CD4-positive, CD25-positive, alpha-beta regulatory T cell (primary cell): ENCODE data around the gene PPP3CA. TPM values are rescaled to one million over a fixed set of nuclear protein-coding genes. Genes with fewer than 3 reads are reported as not detected.
A peak's percentile ranks its signal among the peaks of the same experiment; 100 is the strongest.
"Not testable (repeated sequence)": the region's sequence is repeated elsewhere in the genome, so short reads cannot be mapped to it uniquely, and the experiment has no call there.

Source experiments
- ATAC-seq, 2 donors: fragments of 150-1000 bp; cut with Tn5 transposase; one replicate each; pipeline ENCODE4 v1.10.0; 2021; ENCODE audit warnings: low read depth in 2 of 2, moderate number of reproducible peaks in 2 of 2, moderate library complexity in 1 of 2
- DNase-seq, 3 donors: peaks; one replicate each; pipeline versions ENCODE4 v3.0.0 to v3.0.0-alpha.2; 2012 to 2022; ENCODE audit warnings: mixed read lengths in 1 of 3
- H3K27ac ChIP-seq: one replicate; pipeline ENCODE4 v1.7.0; 2013; ENCODE audit warnings: mild to moderate bottlenecking, low read length; ENCODE audit not compliant: insufficient read depth, poor library complexity, severe bottlenecking
- H3K27me3 ChIP-seq: one replicate; pipeline ENCODE4 v1.7.0; 2013; ENCODE audit warnings: low read length; ENCODE audit not compliant: control insufficient read depth, insufficient read depth
- H3K36me3 ChIP-seq: one replicate; pipeline ENCODE4 v1.7.0; 2013; ENCODE audit warnings: mild to moderate bottlenecking, low read length, moderate library complexity; ENCODE audit not compliant: control insufficient read depth, insufficient read depth
- H3K4me1 ChIP-seq: 2 replicates; pipeline ENCODE4 v1.7.0; 2013; ENCODE audit warnings: mild to moderate bottlenecking, low read length; ENCODE audit not compliant: insufficient read depth, control insufficient read depth, poor library complexity, severe bottlenecking
- H3K4me3 ChIP-seq: one replicate; pipeline ENCODE4 v1.7.0; 2013; ENCODE audit warnings: low read depth, mild to moderate bottlenecking, low read length, moderate library complexity
- H3K9me3 ChIP-seq, 2 experiments: 1 replicate in 1 of 2; 2 replicates in 1 of 2; pipeline ENCODE4 v1.7.0; 2013; ENCODE audit warnings: low read length in 2 of 2, mild to moderate bottlenecking in 1 of 2, moderate library complexity in 1 of 2; ENCODE audit not compliant: control insufficient read depth in 2 of 2
- H3K27ac Mint-ChIP-seq, 3 donors: one replicate each; pipeline ENCODE4 v1.8.0; 2020 to 2022; ENCODE audit warnings: mild to moderate bottlenecking in 3 of 3, mixed read lengths in 3 of 3, moderate library complexity in 2 of 3
- H3K27me3 Mint-ChIP-seq: one replicate; pipeline ENCODE4 v1.8.0; 2022; ENCODE audit warnings: mild to moderate bottlenecking, mixed read lengths
- H3K36me3 Mint-ChIP-seq: one replicate; pipeline ENCODE4 v1.8.0; 2020; ENCODE audit warnings: mixed read lengths
- H3K4me1 Mint-ChIP-seq, 4 donors: one replicate each; pipeline ENCODE4 v1.8.0; 2020 to 2022; ENCODE audit warnings: mixed read lengths in 4 of 4, mild to moderate bottlenecking in 1 of 4
- H3K4me3 Mint-ChIP-seq, 4 donors: one replicate each; pipeline ENCODE4 v1.8.0; 2020 to 2022; ENCODE audit warnings: mild to moderate bottlenecking in 4 of 4, mixed read lengths in 4 of 4, moderate library complexity in 3 of 4
- H3K9me3 Mint-ChIP-seq, 7 donors: one replicate each; pipeline ENCODE4 v1.8.0; 2020 to 2022; ENCODE audit warnings: mixed read lengths in 7 of 7, mild to moderate bottlenecking in 3 of 7, moderate library complexity in 2 of 7
- polyA plus RNA-seq, 4 donors: library from polyadenylated mRNA; unstranded; fragments of 300-500 nt; fragmentation: Illumina TruSeq; gene quantifications; one replicate each; pipeline ENCODE4 v1.2.3, GENCODE V29; 2021
- total RNA-seq: library from RNA; stranded (reverse); gene quantifications from one replicate; pipeline ENCODE4 v1.2.3, GENCODE V29; 2022

Gene PPP3CA
- total and polyA plus RNA-seq, 5 donors from 2014 or later: 5.2 to 31.1 (median 6.7) TPM

DNA sequence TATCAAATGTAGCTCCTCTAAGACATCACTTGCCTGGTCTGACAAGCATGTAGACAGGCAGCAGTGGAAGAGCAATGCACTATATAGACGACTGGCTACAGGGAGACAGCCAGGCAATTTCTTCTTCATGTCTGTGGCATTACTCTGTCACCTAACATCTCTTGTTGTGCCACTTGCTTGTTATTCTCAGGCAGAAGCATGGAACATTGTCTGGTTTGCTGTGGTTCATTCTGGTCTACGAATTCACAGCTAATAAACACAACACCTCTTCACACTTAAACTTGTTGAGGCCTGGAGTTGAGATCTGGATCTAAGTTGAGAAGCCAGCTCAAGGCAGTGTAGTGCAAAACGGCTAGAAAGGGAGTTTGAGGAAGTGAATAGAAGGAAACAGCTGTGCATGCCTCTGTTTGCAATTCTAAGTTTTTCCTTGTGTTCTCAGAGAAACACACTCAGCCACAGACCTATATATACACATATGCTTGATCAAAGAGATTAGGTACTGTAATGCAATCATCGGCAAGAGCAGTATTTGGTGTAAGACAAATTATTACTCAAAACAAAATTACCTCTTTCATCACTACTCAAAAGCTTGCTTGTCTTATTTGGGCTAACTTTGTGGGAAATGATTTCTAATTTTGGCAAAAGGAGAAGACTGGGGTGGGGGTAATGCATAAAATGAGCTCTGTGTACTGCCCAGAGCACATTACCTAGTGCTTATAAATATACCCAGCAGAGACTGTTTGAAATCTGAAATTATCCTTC lies 243.8 kb downstream of the PPP3CA start:
- H3K4me1 ChIP-seq: peaks cover 8% of the 10 kb centered on the region
- no peak overlapping the region for H3K27ac ChIP-seq
- H3K9me3 ChIP-seq: no peaks in the 10 kb centered on the region
- H3K27ac Mint-ChIP-seq: peak overlapping the region; percentile 30 to 56 (median 34)
- H3K4me3 ChIP-seq: peak overlapping the region; percentile 1
- no peaks in the 10 kb centered on the region for H3K27me3 ChIP-seq
- peaks cover 35% of the 10 kb centered on the region for H3K36me3 Mint-ChIP-seq
- H3K4me1 Mint-ChIP-seq: peaks cover 14 to 26% (median 22%) of the 10 kb centered on the region in 4 donors
- DNase-seq (peak in 1 of 3 donors; percentile 32), ATAC-seq (peak in 1 of 2 donors; percentile 42)
- H3K4me3 Mint-ChIP-seq: peak overlapping the region in 1 of 4 donors; percentile 17
- no peaks in the 10 kb centered on the region for H3K9me3 Mint-ChIP-seq
- H3K36me3 ChIP-seq: peaks cover 2% of the 10 kb centered on the region
- no peaks in the 10 kb centered on the region for H3K27me3 Mint-ChIP-seq

GRCh38 chr4:101102114-101102742 lies 245.1 kb downstream of the PPP3CA start:
- H3K36me3 ChIP-seq: peaks cover 2% of the 10 kb centered on the region
- H3K27me3 ChIP-seq: no peaks in the 10 kb centered on the region
- H3K27ac Mint-ChIP-seq: no peak overlapping the region
- peaks cover 40% of the 10 kb centered on the region for H3K36me3 Mint-ChIP-seq
- H3K27ac ChIP-seq: no peak overlapping the region
- no peak overlapping the region for H3K4me3 Mint-ChIP-seq
- peaks cover 13 to 25% (median 22%) of the 10 kb centered on the region in 4 donors for H3K4me1 Mint-ChIP-seq
- no peaks in the 10 kb centered on the region for H3K9me3 Mint-ChIP-seq
- peaks cover 8% of the 10 kb centered on the region for H3K4me1 ChIP-seq
- no peak for ATAC-seq
- H3K9me3 ChIP-seq: no peaks in the 10 kb centered on the region
- no peaks in the 10 kb centered on the region for H3K27me3 Mint-ChIP-seq
- DNase-seq: no peak
- H3K4me3 ChIP-seq: no peak overlapping the region

- Mint-ChIP-seq H3K4me3 (no peak overlapping the region), H3K4me1 (peaks cover 17 to 23% (median 21%) of the 10 kb centered on the region in 4 donors)
These were observed 246.3 kb downstream of the PPP3CA start for GRCh38 chr4:101101072-101101471.

DNA sequence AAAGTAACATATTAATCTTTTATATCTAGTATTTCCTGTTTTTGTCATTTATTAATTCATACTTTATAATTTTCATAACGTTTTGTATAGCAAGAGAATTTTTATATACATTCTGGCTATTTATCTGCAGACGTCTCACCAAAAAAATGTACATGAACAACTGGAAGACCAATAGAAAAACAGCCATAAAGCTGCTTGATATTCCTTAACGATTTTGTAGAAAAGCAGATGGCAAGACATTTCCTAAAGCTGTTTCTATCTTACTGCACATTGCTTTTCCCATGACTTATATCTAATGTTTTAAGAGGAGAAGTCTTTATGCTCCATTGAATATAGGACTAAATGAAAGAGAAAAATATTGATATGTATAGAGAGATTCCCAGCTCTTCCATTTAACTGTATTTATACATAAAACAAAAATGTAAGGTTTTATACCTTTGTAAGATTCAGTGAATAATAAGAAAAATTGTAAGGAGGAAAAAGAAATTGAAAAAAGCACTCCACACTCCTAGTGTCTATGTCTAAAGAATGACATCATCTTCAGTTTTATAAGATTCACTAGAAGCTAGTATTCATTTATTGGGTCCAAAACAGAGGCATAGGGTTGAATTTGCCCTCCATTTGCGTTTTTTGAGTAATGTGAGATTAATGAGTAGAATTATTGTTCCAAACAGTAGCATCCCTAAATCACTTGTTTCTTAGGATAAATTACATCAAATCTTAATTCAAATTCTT lies 248.5 kb downstream of the PPP3CA start:
- Histone ChIP-seq H3K36me3 (peaks cover 2% of the 10 kb centered on the region), H3K4me3 (no peak overlapping the region), H3K9me3 (no peaks in the 10 kb centered on the region), H3K27me3 (no peaks in the 10 kb centered on the region), H3K27ac (no peak overlapping the region), H3K4me1 (no peaks in the 10 kb centered on the region)
- H3K36me3 Mint-ChIP-seq: peaks cover 41% of the 10 kb centered on the region
- DNase-seq (no peak), ATAC-seq (no peak)
- no peak overlapping the region for H3K27ac Mint-ChIP-seq
- H3K4me3 Mint-ChIP-seq: no peak overlapping the region
- H3K27me3 Mint-ChIP-seq: no peaks in the 10 kb centered on the region
- H3K9me3 Mint-ChIP-seq: peaks cover 0 to 2% (median 0%) of the 10 kb centered on the region in 7 donors
- H3K4me1 Mint-ChIP-seq: peaks cover 9 to 12% (median 11%) of the 10 kb centered on the region in 4 donors

More at GRCh38 chr4:101101072-101101471, 246.3 kb downstream of the PPP3CA start:
- H3K27me3 Mint-ChIP-seq: no peaks in the 10 kb centered on the region
- H3K27ac Mint-ChIP-seq: no peak overlapping the region
- no peak for ATAC-seq
- Histone ChIP-seq H3K27me3 (no peaks in the 10 kb centered on the region), H3K27ac (no peak overlapping the region), H3K4me1 (peaks cover 8% of the 10 kb centered on the region), H3K9me3 (no peaks in the 10 kb centered on the region), H3K36me3 (peaks cover 2% of the 10 kb centered on the region), H3K4me3 (no peak overlapping the region)
- H3K36me3 Mint-ChIP-seq: peaks cover 39% of the 10 kb centered on the region
- no peaks in the 10 kb centered on the region for H3K9me3 Mint-ChIP-seq
- no peak for DNase-seq

DNA sequence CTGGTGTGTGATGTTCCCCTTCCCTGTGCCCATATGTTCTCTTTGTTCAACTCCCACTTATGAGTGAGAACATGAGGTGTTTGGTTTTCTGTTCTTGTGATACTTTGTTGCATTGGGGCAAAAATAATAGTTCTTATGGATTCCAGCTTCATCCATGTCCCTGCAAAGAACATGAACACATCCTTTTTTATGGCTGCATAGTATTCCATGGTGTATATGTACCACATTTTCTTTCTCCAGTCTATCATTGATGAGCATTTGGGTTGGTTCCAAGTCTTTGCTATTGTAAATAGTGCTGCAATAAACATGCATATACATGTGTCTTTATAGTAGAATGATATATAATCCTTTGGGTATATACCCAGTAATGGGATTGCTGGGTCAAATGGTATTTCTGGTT lies 254.7 kb downstream of the PPP3CA start:
- DNase-seq, H3K9me3 Mint-ChIP-seq, H3K36me3 ChIP-seq, H3K27ac ChIP-seq, H3K4me3 Mint-ChIP-seq, H3K27ac Mint-ChIP-seq, H3K4me3 ChIP-seq, ATAC-seq, H3K27me3 ChIP-seq, H3K9me3 ChIP-seq, H3K4me1 ChIP-seq, H3K27me3 Mint-ChIP-seq: not testable (repeated sequence)
- peaks cover 37% of the 10 kb centered on the region for H3K36me3 Mint-ChIP-seq
- peaks cover 0 to 18% (median 2%) of the 10 kb centered on the region in 4 donors for H3K4me1 Mint-ChIP-seq

GRCh38 chr4:101089168-101089567 lies 258.2 kb downstream of the PPP3CA start:
- H3K27me3 ChIP-seq: no peaks in the 10 kb centered on the region
- Mint-ChIP-seq H3K27ac (peak overlapping the region in 1 of 3 donors; percentile 74), H3K4me3 (no peak overlapping the region), H3K9me3 (peaks cover 0 to 8% (median 0%) of the 10 kb centered on the region in 7 donors), H3K27me3 (no peaks in the 10 kb centered on the region), H3K4me1 (peaks cover 0 to 17% (median 7%) of the 10 kb centered on the region in 4 donors), H3K36me3 (peaks cover 28% of the 10 kb centered on the region)
- no peaks in the 10 kb centered on the region for H3K4me1 ChIP-seq
- H3K36me3 ChIP-seq: peaks cover 6% of the 10 kb centered on the region
- H3K27ac ChIP-seq: no peak overlapping the region
- ATAC-seq (no peak), DNase-seq (no peak)
- no peak overlapping the region for H3K4me3 ChIP-seq
- H3K9me3 ChIP-seq: no peaks in the 10 kb centered on the region

GRCh38 chr4:101086801-101087586 lies 260.3 kb downstream of the PPP3CA start:
- Histone ChIP-seq H3K4me1 (no peaks in the 10 kb centered on the region), H3K36me3 (peaks cover 13% of the 10 kb centered on the region), H3K27ac (no peak overlapping the region), H3K9me3 (no peaks in the 10 kb centered on the region), H3K4me3 (no peak overlapping the region), H3K27me3 (no peaks in the 10 kb centered on the region)
- H3K27ac Mint-ChIP-seq: no peak overlapping the region
- no peaks in the 10 kb centered on the region for H3K9me3 Mint-ChIP-seq
- no peak overlapping the region for H3K4me3 Mint-ChIP-seq
- peaks cover 25% of the 10 kb centered on the region for H3K36me3 Mint-ChIP-seq
- no peak for ATAC-seq
- DNase-seq: no peak
- H3K27me3 Mint-ChIP-seq: no peaks in the 10 kb centered on the region
- H3K4me1 Mint-ChIP-seq: peaks cover 0 to 17% (median 6%) of the 10 kb centered on the region in 4 donors
